Panc1 (cell line): ENCODE results near the gene TTLL10.

Source experiments
- CTCF ChIP-seq: fragments of 450-650 bp; IDR thresholded peaks from 2 replicates; pipeline ENCODE4 v1.5.1; 2017; ENCODE audit warnings: mild to moderate bottlenecking
- POLR2AphosphoS5 ChIP-seq: IDR thresholded peaks from 2 replicates; pipeline ENCODE4 v1.6.1; 2012; ENCODE audit warnings: mild to moderate bottlenecking, low read depth, low read length, moderate library complexity
- TCF7L2 ChIP-seq: IDR thresholded peaks from 2 replicates; pipeline ENCODE4 v1.6.1; 2011; ENCODE audit warnings: mild to moderate bottlenecking, low read depth, low read length, inconsistent platforms
- TF ChIP-seq, protein P1 (sequence below), 2 experiments: IDR thresholded peaks; 2 replicates each; pipeline ENCODE4 v1.6.1; 2011 to 2012; ENCODE audit warnings: low read depth in 2 of 2, control low read depth in 1 of 2, low read length in 1 of 2, mild to moderate bottlenecking in 1 of 2, moderate library complexity in 1 of 2; ENCODE audit not compliant: insufficient read depth in 1 of 2

- TF ChIP-seq CTCF (no peak), TCF7L2 (no peak), POLR2AphosphoS5 (no peak)
- TF ChIP-seq, protein P1, sequence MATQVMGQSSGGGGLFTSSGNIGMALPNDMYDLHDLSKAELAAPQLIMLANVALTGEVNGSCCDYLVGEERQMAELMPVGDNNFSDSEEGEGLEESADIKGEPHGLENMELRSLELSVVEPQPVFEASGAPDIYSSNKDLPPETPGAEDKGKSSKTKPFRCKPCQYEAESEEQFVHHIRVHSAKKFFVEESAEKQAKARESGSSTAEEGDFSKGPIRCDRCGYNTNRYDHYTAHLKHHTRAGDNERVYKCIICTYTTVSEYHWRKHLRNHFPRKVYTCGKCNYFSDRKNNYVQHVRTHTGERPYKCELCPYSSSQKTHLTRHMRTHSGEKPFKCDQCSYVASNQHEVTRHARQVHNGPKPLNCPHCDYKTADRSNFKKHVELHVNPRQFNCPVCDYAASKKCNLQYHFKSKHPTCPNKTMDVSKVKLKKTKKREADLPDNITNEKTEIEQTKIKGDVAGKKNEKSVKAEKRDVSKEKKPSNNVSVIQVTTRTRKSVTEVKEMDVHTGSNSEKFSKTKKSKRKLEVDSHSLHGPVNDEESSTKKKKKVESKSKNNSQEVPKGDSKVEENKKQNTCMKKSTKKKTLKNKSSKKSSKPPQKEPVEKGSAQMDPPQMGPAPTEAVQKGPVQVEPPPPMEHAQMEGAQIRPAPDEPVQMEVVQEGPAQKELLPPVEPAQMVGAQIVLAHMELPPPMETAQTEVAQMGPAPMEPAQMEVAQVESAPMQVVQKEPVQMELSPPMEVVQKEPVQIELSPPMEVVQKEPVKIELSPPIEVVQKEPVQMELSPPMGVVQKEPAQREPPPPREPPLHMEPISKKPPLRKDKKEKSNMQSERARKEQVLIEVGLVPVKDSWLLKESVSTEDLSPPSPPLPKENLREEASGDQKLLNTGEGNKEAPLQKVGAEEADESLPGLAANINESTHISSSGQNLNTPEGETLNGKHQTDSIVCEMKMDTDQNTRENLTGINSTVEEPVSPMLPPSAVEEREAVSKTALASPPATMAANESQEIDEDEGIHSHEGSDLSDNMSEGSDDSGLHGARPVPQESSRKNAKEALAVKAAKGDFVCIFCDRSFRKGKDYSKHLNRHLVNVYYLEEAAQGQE (IDR thresholded peaks at IDR 0.05; ENCODE audit: insufficient read depth in 1 of 2, low read depth in 2 of 2, low read length in 1 of 2), result no peak
Observed at GRCh38 chr1:1171546-1172340, 1.9 kb upstream of the TTLL10 start.
